Gastroesophageal sphincter (tissue), 3 donors: ENCODE results near the gene C14orf180.

Experiments
- CTCF ChIP-seq, 4 experiments: fragments of 200-600 bp in 2 of 4; fragments of 450-650 bp in 2 of 4; sonication (generic) in 1 of 4; IDR thresholded peaks; one replicate each; pipeline ENCODE4 v1.5.1; 2017 to 2019; ENCODE audit warnings: antibody characterized with exemption in 4 of 4, mild to moderate bottlenecking in 2 of 4, moderate library complexity in 2 of 4
- POLR2A ChIP-seq, 2 donors: fragments of 450-650 bp; IDR thresholded peaks; one replicate each; pipeline ENCODE4 v1.6.1; 2017; ENCODE audit warnings: antibody characterized with exemption in 2 of 2, mild to moderate bottlenecking in 2 of 2, moderate library complexity in 1 of 2

- no peak for TF ChIP-seq CTCF (IDR thresholded peaks at IDR 0.05)
- no peak for TF ChIP-seq POLR2A (IDR thresholded peaks at IDR 0.05)
Observed at GRCh38 chr14:104579507-104579906, at the start of gene C14orf180.
